Stimulated activated memory B cell treated with anti-CD40 and anti-IgM and Interleukin-4, amounts not matched to agents 10 μg/mL and 1 μg/mL and 100 μg/mL, for 72 hours (primary cell): ENCODE data around the gene CA12.
"Not testable (repeated sequence)": the region's sequence is repeated elsewhere in the genome, so short reads cannot be mapped to it uniquely, and the experiment has no call there.

Experiments
- ATAC-seq: fragments of 150-1000 bp; cut with Tn5 transposase; 2 replicates; pipeline ENCODE4 v1.10.0; 2021
- H3K27ac Mint-ChIP-seq: one replicate; pipeline ENCODE4 v1.8.0; 2022; ENCODE audit warnings: mild to moderate bottlenecking, mixed read lengths
- H3K27me3 Mint-ChIP-seq: one replicate; pipeline ENCODE4 v1.8.0; 2022; ENCODE audit warnings: mixed read lengths
- H3K36me3 Mint-ChIP-seq: one replicate; pipeline ENCODE4 v1.8.0; 2022; ENCODE audit warnings: mixed read lengths
- H3K4me1 Mint-ChIP-seq: one replicate; pipeline ENCODE4 v1.8.0; 2022; ENCODE audit warnings: mixed read lengths
- H3K4me3 Mint-ChIP-seq: one replicate; pipeline ENCODE4 v1.8.0; 2022; ENCODE audit warnings: mild to moderate bottlenecking, moderate library complexity, mixed read lengths
- H3K9me3 Mint-ChIP-seq: one replicate; pipeline ENCODE4 v1.8.0; 2022; ENCODE audit warnings: mixed read lengths

CA12 gene

DNA sequence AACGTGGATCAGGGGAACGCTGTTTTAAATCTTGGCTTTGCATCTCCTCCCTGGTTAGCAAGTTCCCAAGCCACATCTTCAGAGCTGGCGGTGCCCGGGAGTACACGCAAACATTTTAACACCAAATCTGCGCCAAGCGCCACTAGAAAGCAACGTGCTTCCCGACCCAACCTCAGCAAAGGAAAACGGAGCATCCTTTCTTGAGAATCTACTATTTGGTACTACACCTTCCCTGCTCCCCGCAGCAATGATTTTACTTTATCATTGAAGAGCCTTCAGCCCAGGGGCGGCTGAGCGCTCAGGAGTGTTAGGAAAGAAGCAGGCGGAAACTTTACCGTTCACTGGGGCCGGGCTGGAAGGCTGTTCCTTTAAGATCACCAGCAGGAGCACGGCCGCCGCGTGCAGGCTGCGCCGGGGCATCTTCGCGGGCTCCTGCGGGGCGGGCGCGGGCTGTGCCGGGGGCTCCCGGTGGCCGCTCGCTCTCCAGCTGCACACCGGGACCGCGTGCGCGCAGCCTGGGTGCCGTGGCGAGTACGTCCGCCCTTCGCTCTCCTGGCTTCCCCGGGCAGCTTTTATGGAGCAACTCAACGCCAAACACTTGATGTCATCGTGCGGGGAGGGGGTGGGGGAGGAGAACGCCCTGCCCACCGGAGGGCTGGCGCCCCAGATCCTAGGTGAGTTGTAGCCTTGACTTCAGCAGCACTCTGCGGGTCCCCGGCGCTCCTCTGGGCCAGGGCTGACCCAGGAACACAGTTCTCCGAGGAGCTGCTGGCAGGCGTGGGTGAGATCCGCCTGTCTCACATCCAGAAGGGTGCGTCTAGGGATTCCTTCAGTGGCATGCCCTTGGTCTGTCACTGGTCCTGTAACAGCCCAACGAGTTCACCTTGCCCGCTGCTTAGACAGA, at the start of gene CA12:
Gene CA12, minus strand, starts transcription at position 546 of the 904 bp plus-strand sequence. Its CDS starts 126 bp downstream, at position 420.
- ATAC-seq: peak; percentile 57
- peaks cover 17% of the 10 kb centered on the region for H3K4me1 Mint-ChIP-seq
- no peaks in the 10 kb centered on the region for H3K36me3 Mint-ChIP-seq
- H3K4me3 Mint-ChIP-seq: peak within 1 kb of the TSS; percentile 45
- H3K27me3 Mint-ChIP-seq: peaks cover 85% of the 10 kb centered on the region
- no peak within 1 kb of the TSS for H3K27ac Mint-ChIP-seq
- H3K9me3 Mint-ChIP-seq: peaks cover 4% of the 10 kb centered on the region

GRCh38 chr15:63430766-63431451, 49.3 kb upstream of the CA12 start:
- Mint-ChIP-seq H3K9me3 (peaks cover 3% of the 10 kb centered on the region), H3K4me3 (no peak overlapping the region), H3K27ac (no peak overlapping the region), H3K4me1 (no peaks in the 10 kb centered on the region), H3K27me3 (peaks cover 18% of the 10 kb centered on the region), H3K36me3 (no peaks in the 10 kb centered on the region)
- ATAC-seq: no peak

- ATAC-seq: no peak
- Mint-ChIP-seq H3K27me3 (no peaks in the 10 kb centered on the region), H3K36me3 (no peaks in the 10 kb centered on the region), H3K27ac (no peak overlapping the region), H3K9me3 (peaks cover 3% of the 10 kb centered on the region), H3K4me3 (no peak overlapping the region), H3K4me1 (no peaks in the 10 kb centered on the region)
Observed at GRCh38 chr15:63426552-63426951, 44.9 kb upstream of the CA12 start.

- Mint-ChIP-seq H3K27me3 (no peaks in the 10 kb centered on the region), H3K36me3 (no peaks in the 10 kb centered on the region), H3K4me3 (no peak overlapping the region), H3K9me3 (peaks cover 3% of the 10 kb centered on the region), H3K4me1 (no peaks in the 10 kb centered on the region), H3K27ac (no peak overlapping the region)
- no peak for ATAC-seq
Observed at GRCh38 chr15:63425426-63425985, 43.9 kb upstream of the CA12 start.

DNA sequence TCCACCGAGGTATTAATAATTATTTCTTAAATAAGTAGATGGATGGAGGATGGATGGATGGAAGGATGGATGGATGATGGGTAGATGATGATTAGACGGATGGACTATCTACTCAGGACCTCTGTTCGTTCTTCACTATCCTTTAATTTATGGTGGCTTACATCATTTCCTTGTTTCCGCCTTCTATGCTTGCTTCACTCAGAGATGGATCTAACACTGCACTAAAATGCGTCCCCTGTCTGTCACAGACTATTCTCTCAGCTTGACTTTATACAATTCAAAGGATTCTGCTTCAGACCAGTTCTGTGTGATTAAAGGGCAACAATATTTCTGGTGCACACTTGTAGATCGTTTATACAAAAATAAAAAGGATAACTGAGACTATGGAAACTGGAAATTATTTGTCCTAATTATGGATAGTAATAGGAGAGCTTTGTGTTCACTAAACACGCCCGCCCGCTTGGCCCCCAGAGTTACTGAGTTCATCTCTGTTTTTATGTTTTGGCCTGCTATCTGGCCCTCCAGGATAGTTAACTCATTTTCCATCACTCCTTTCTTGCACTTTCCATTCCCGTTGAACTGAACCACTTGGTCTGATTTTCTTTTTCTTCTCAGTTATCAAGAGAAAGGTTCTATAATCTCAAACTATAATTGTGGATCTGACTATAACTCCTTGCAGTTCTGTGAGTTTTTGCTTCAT, 41.4 kb upstream of the CA12 start:
- H3K27ac Mint-ChIP-seq: no peak overlapping the region
- H3K9me3 Mint-ChIP-seq: peaks cover 3% of the 10 kb centered on the region
- no peak overlapping the region for H3K4me3 Mint-ChIP-seq
- H3K27me3 Mint-ChIP-seq: no peaks in the 10 kb centered on the region
- no peaks in the 10 kb centered on the region for H3K4me1 Mint-ChIP-seq
- H3K36me3 Mint-ChIP-seq: no peaks in the 10 kb centered on the region
- no peak for ATAC-seq

- no peak for ATAC-seq
- H3K9me3 Mint-ChIP-seq: no peaks in the 10 kb centered on the region
- H3K4me3 Mint-ChIP-seq: no peak overlapping the region
- peaks cover 3% of the 10 kb centered on the region for H3K4me1 Mint-ChIP-seq
- H3K36me3 Mint-ChIP-seq: no peaks in the 10 kb centered on the region
- peaks cover 4% of the 10 kb centered on the region for H3K27me3 Mint-ChIP-seq
- H3K27ac Mint-ChIP-seq: no peak overlapping the region
Observed at GRCh38 chr15:63421433-63421832, 39.8 kb upstream of the CA12 start.

- Mint-ChIP-seq H3K27me3 (peaks cover 9% of the 10 kb centered on the region), H3K36me3 (no peaks in the 10 kb centered on the region), H3K27ac (no peak overlapping the region), H3K9me3 (no peaks in the 10 kb centered on the region), H3K4me3 (no peak overlapping the region), H3K4me1 (peaks cover 6% of the 10 kb centered on the region)
- ATAC-seq: no peak
Observed at GRCh38 chr15:63420333-63420747, 38.7 kb upstream of the CA12 start.

DNA sequence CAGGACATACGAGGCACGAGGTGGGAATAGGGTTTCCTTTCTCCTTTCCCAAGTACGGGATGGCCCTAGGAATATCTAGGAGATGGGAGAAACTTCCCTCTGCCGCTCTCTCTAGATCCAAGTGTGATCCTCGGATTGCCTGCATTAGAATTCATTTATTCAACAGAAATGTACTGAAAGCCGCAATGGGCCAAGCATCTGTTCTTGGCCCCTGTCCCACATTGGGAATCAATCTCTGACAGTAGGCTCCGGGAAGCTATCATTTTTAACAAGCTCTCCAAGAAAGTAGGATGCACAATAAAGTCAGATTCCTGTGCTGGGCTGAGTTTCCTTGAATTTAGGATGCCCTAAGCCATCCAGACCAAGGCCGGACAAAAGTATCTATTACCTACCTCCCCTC, 37.2 kb upstream of the CA12 start:
- no peak for ATAC-seq
- Mint-ChIP-seq H3K36me3 (no peaks in the 10 kb centered on the region), H3K4me3 (no peak overlapping the region), H3K4me1 (peaks cover 6% of the 10 kb centered on the region), H3K27ac (no peak overlapping the region), H3K9me3 (no peaks in the 10 kb centered on the region), H3K27me3 (peaks cover 9% of the 10 kb centered on the region)

DNA sequence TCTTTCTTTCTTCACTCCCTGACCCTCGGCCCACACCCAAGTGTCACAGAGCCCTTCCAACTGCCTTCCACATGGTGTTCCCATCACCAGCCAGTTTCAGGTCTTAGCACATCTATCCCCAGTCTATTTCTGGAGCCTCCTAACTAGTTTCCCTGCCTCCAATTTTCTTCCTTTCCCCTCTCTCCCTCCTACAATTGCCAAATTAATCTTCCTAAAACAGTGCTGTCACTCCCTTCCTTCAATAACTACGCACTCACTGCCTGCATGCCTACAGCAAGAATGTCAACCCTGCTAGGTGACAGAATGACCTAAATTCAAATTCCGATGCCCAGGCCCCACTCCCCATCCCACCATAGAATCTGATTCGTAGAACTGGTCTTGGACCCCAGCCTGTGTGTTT, 36.1 kb upstream of the CA12 start:
- Mint-ChIP-seq H3K36me3 (no peaks in the 10 kb centered on the region), H3K4me1 (peaks cover 6% of the 10 kb centered on the region), H3K9me3 (no peaks in the 10 kb centered on the region), H3K27me3 (peaks cover 9% of the 10 kb centered on the region), H3K4me3 (no peak overlapping the region), H3K27ac (no peak overlapping the region)
- no peak for ATAC-seq

- not testable (repeated sequence) for H3K36me3 Mint-ChIP-seq, H3K4me1 Mint-ChIP-seq, H3K9me3 Mint-ChIP-seq, H3K4me3 Mint-ChIP-seq, H3K27ac Mint-ChIP-seq, H3K27me3 Mint-ChIP-seq, ATAC-seq
Observed at GRCh38 chr15:63417274-63417673, 35.6 kb upstream of the CA12 start.

DNA sequence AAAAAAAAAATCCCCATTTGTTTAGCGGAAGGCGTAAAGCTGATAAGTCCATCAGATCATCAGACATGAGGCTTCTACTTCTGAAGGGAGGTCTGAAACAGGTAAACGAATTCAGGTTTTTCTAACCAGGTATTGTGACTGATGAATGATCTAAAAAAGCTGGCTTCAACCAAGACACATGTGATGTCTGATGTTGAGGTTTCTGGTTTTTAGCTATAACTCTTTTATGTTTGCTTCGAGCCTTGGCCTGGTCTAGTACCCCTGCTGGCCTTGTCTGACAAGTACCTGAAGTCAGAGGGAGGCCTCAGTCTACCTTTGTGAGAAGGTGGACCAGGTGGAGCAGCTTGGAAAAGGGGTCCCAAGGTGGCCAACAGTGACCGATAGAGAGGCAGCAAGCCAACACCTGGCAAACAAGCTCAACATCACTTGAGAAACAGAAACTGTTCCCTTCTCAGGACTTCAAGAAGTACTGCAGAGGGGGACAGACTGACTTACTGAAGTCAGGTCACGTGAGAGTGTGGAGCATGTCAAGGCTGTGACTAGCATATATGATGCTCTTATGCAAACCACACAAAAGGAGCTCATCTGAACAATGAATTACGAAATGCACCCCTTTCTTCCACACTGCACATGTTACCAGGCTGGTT, 33.0 kb upstream of the CA12 start:
- no peaks in the 10 kb centered on the region for H3K36me3 Mint-ChIP-seq
- H3K4me3 Mint-ChIP-seq: no peak overlapping the region
- H3K9me3 Mint-ChIP-seq: no peaks in the 10 kb centered on the region
- no peak overlapping the region for H3K27ac Mint-ChIP-seq
- no peak for ATAC-seq
- peaks cover 6% of the 10 kb centered on the region for H3K4me1 Mint-ChIP-seq
- H3K27me3 Mint-ChIP-seq: peaks cover 24% of the 10 kb centered on the region

GRCh38 chr15:63412551-63412950, 30.9 kb upstream of the CA12 start:
- Mint-ChIP-seq H3K27ac (no peak overlapping the region), H3K36me3 (no peaks in the 10 kb centered on the region), H3K4me3 (no peak overlapping the region), H3K9me3 (no peaks in the 10 kb centered on the region), H3K4me1 (peaks cover 6% of the 10 kb centered on the region), H3K27me3 (peaks cover 28% of the 10 kb centered on the region)
- no peak for ATAC-seq

DNA sequence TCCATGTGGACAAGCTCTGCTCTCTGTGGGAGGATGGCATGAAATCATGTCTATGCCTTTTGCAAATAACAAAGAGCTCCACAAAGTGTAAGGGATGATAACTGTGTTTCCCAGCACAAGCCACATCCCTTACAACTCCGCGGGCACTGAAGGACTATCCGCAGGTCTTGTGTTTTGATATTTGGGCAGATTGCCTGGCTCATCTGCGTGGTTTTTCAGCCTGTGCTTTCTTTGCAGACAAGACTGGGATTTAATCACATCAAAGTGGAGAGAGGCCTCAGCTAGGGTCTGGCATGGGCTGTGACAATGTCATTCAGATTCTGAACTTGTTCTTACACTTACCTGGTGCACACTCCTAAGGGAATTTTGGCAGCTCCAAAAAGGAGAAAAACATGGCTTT, 30.2 kb upstream of the CA12 start:
- Mint-ChIP-seq H3K4me3 (no peak overlapping the region), H3K4me1 (peaks cover 6% of the 10 kb centered on the region), H3K27ac (no peak overlapping the region), H3K36me3 (no peaks in the 10 kb centered on the region), H3K9me3 (no peaks in the 10 kb centered on the region), H3K27me3 (peaks cover 28% of the 10 kb centered on the region)
- no peak for ATAC-seq

GRCh38 chr15:63409179-63409578, 27.5 kb upstream of the CA12 start:
- peaks cover 20% of the 10 kb centered on the region for H3K27me3 Mint-ChIP-seq
- no peaks in the 10 kb centered on the region for H3K36me3 Mint-ChIP-seq
- H3K4me1 Mint-ChIP-seq: no peaks in the 10 kb centered on the region
- ATAC-seq: no peak
- no peak overlapping the region for H3K27ac Mint-ChIP-seq
- no peak overlapping the region for H3K4me3 Mint-ChIP-seq
- H3K9me3 Mint-ChIP-seq: no peaks in the 10 kb centered on the region

DNA sequence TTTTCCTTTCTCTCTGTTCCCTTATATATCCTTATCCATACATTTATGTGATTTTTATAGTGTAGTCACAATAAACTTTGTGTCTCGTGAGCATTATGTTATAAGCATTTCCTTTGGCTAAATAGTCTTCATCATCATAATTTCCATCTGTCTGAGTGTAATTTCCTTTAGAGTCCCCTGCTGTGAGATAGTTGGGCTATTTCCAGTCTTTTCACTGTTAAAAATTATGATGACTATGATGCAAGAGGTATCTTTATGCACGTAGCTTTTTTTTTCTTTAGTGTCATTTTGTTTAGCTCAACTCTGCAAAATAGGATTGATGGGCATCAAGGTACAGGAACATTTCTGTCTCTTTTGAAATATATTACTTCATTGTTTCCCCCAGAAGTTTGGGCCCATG, 26.9 kb upstream of the CA12 start:
- no peak overlapping the region for H3K4me3 Mint-ChIP-seq
- H3K9me3 Mint-ChIP-seq: no peaks in the 10 kb centered on the region
- no peak for ATAC-seq
- H3K27ac Mint-ChIP-seq: no peak overlapping the region
- no peaks in the 10 kb centered on the region for H3K4me1 Mint-ChIP-seq
- H3K27me3 Mint-ChIP-seq: peaks cover 20% of the 10 kb centered on the region
- no peaks in the 10 kb centered on the region for H3K36me3 Mint-ChIP-seq
